Activated CD8-positive, alpha-beta T cell treated with anti-CD3 and anti-CD28 coated beads, Interleukin-2, amount 10 ng/mL, durations not matched to agents 7 days and 5 days (primary cell): ENCODE measurements around the gene CPNE5. TPM values are rescaled to one million over a fixed set of nuclear protein-coding genes. Genes with fewer than 3 reads are reported as not detected.
"Not testable (repeated sequence)": the region's sequence is repeated elsewhere in the genome, so short reads cannot be mapped to it uniquely, and the experiment has no call there.

ENCODE experiments used
- ATAC-seq: fragments of 150-1000 bp; cut with Tn5 transposase; one replicate; pipeline ENCODE4 v1.10.0; 2021; ENCODE audit warnings: moderate library complexity
- CTCF ChIA-PET: fragments of 350-600 bp; sonication (Branson Sonifier 250); formaldehyde crosslinking; loops from one replicate; lab custom pipeline; 2021; ENCODE audit warnings: antibody characterized with exemption; lab: Charles Lee
- POLR2A ChIA-PET: fragments of 350-600 bp; sonication (Branson Sonifier 250); formaldehyde crosslinking; loops from one replicate; lab custom pipeline; 2021; ENCODE audit warnings: antibody characterized with exemption; lab: Charles Lee
- DNase-seq: peaks from one replicate; pipeline ENCODE4 v3.0.0-alpha.2; 2020
- H3K27ac Mint-ChIP-seq: one replicate; pipeline ENCODE4 v1.8.0; 2021; ENCODE audit warnings: mild to moderate bottlenecking, mixed read lengths
- H3K27me3 Mint-ChIP-seq: one replicate; pipeline ENCODE4 v1.8.0; 2021; ENCODE audit warnings: low read depth, mixed read lengths
- H3K36me3 Mint-ChIP-seq: one replicate; pipeline ENCODE4 v1.8.0; 2021; ENCODE audit warnings: low read depth, mixed read lengths
- H3K4me1 Mint-ChIP-seq: one replicate; pipeline ENCODE4 v1.8.0; 2021; ENCODE audit warnings: low read depth, mixed read lengths
- H3K4me3 Mint-ChIP-seq: one replicate; pipeline ENCODE4 v1.8.0; 2021; ENCODE audit warnings: mild to moderate bottlenecking, mixed read lengths
- H3K9me3 Mint-ChIP-seq: one replicate; pipeline ENCODE4 v1.8.0; 2022; ENCODE audit warnings: mixed read lengths; ENCODE audit not compliant: insufficient read depth
- total RNA-seq, 2 experiments: library from RNA; stranded (reverse); gene quantifications; one replicate each; pipeline ENCODE4 v1.2.3, GENCODE V29; 2021

CPNE5 gene
- total RNA-seq, 2 experiments from 2014 or later = 1.4 to 1.7 TPM

DNA sequence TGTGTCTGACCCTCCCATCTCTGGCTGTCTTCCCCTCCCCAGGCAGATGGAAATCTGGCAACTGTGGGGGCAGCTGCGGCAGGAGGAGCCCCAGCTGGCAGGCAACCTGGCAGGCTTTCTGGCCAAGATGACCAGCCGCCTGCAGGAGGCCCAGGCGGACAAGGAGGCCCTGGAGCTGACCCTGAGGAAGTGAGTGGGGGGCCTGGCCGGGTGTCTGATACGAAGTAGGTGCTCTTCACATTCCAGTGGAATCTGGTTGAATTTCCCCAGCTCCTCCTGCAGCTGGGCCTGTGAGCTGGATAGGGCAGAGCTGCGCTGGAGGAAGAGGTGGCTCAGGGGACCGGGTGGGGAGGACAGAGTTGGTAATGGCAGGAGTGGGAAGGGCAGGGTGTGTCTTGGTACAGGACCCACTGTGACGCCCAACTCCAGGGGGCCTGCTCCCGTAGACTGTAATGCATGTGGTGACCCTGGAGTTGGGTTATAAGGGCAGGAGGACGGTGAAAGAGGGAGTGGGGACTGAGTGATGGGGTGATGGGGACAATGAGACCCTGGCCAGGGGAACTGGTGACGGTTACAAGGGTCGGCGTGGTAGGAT is 121.9 kb downstream of the CPNE5 start:
- Mint-ChIP-seq H3K9me3 (no peaks in the 10 kb centered on the region), H3K27me3 (peaks cover 6% of the 10 kb centered on the region), H3K4me1 (no peaks in the 10 kb centered on the region), H3K27ac (no peak overlapping the region), H3K4me3 (no peak overlapping the region), H3K36me3 (no peaks in the 10 kb centered on the region)
- ChIA-PET CTCF (interaction anchor here (0.8 kb wide), 1 partner anchor 103 kb away, joined by 3 read pairs; no protein-coding TSS in a partner anchor), POLR2A (interaction anchor here (1.5 kb wide), 1 partner anchor 16 kb away, joined by 3 read pairs; no protein-coding TSS in a partner anchor)
- ATAC-seq (no peak), DNase-seq (no peak)

DNA sequence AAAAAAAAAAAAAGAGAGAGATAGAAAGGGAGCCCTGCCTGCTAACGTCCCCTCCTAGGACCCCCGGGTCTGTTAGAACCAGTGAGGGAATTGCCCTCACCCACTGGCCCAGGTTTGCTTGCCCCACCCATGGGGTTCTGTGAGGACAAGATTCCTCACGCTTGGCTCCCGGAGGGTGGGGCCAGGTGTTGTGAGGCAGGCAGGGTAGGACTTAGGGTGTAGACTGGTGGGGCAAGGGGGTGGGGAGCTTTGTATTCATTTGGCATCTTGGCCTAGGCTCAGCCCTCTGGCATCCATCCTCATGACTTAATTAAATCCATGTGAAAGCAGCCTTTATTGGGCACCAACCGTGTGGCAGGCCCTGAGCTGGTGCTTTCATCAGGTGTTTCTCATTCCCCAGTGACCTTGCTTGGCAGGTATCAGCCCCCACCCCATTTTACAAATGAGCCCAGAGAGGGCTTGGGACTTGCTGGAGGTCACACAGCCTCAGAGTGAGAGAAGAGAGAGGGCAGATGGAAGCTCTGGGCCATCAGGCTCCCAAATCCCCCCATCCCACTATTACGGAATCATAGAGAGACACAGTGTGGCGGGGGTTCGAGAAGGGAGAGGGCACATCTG is 122.7 kb downstream of the CPNE5 start:
- no peaks in the 10 kb centered on the region for H3K36me3 Mint-ChIP-seq
- H3K9me3 Mint-ChIP-seq = no peaks in the 10 kb centered on the region
- H3K27me3 Mint-ChIP-seq = peaks cover 6% of the 10 kb centered on the region
- DNase-seq (no peak), ATAC-seq (no peak)
- no peak overlapping the region for H3K4me3 Mint-ChIP-seq
- ChIA-PET POLR2A (interaction anchor here (1.5 kb wide), 1 partner anchor 15 kb away, joined by 3 read pairs; no protein-coding TSS in a partner anchor), CTCF (no interaction called here)
- H3K4me1 Mint-ChIP-seq = no peaks in the 10 kb centered on the region
- no peak overlapping the region for H3K27ac Mint-ChIP-seq

GRCh38 chr6:36715469-36715868 is 123.8 kb downstream of the CPNE5 start:
- no peak overlapping the region for H3K27ac Mint-ChIP-seq
- no peaks in the 10 kb centered on the region for H3K36me3 Mint-ChIP-seq
- peaks cover 6% of the 10 kb centered on the region for H3K27me3 Mint-ChIP-seq
- H3K4me3 Mint-ChIP-seq = no peak overlapping the region
- no peaks in the 10 kb centered on the region for H3K9me3 Mint-ChIP-seq
- ChIA-PET POLR2A (no interaction called here), CTCF (interaction anchor here (1.1 kb wide), 1 partner anchor 9 kb away, joined by 3 read pairs; no protein-coding TSS in a partner anchor)
- DNase-seq (no peak), ATAC-seq (no peak)
- H3K4me1 Mint-ChIP-seq = no peaks in the 10 kb centered on the region

DNA sequence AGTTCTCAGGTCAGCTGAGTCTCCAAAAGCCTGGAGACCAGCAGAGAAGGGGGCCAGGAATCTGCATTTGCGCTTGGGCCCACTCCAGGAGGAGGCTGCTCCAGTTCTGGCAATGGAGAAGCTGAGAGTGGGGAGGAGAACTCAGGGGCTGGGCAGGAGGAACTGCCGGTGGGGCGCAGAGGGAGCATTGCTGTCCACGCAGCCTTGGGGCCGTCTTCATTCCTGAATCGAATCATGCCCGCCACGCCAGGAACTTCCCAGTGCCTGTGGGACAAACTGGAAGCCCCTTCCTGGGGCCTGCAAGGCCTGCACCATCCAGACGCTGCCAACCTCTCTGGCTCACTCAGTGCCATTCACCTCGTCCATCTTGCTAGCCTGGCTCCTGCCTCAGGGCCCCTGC is 124.7 kb downstream of the CPNE5 start:
- Mint-ChIP-seq H3K36me3 (no peaks in the 10 kb centered on the region), H3K27ac (no peak overlapping the region), H3K4me1 (no peaks in the 10 kb centered on the region), H3K27me3 (peaks cover 11% of the 10 kb centered on the region), H3K4me3 (no peak overlapping the region), H3K9me3 (no peaks in the 10 kb centered on the region)
- no peak for ATAC-seq
- ChIA-PET CTCF (interaction anchor here (1.1 kb wide), 1 partner anchor 10 kb away, joined by 3 read pairs; no protein-coding TSS in a partner anchor), POLR2A (no interaction called here)
- DNase-seq = no peak

GRCh38 chr6:36713846-36714245 is 125.4 kb downstream of the CPNE5 start:
- H3K4me3 Mint-ChIP-seq = no peak overlapping the region
- no peaks in the 10 kb centered on the region for H3K36me3 Mint-ChIP-seq
- no peaks in the 10 kb centered on the region for H3K4me1 Mint-ChIP-seq
- peaks cover 11% of the 10 kb centered on the region for H3K27me3 Mint-ChIP-seq
- H3K9me3 Mint-ChIP-seq = no peaks in the 10 kb centered on the region
- ATAC-seq (no peak), DNase-seq (no peak)
- no peak overlapping the region for H3K27ac Mint-ChIP-seq
- ChIA-PET CTCF (no interaction called here), POLR2A (no interaction called here)

GRCh38 chr6:36712816-36713215 is 126.4 kb downstream of the CPNE5 start:
- H3K4me1 Mint-ChIP-seq = no peaks in the 10 kb centered on the region
- ChIA-PET POLR2A (no interaction called here), CTCF (no interaction called here)
- H3K27me3 Mint-ChIP-seq = peaks cover 11% of the 10 kb centered on the region
- H3K36me3 Mint-ChIP-seq = no peaks in the 10 kb centered on the region
- no peaks in the 10 kb centered on the region for H3K9me3 Mint-ChIP-seq
- H3K27ac Mint-ChIP-seq = no peak overlapping the region
- DNase-seq (no peak), ATAC-seq (no peak)
- no peak overlapping the region for H3K4me3 Mint-ChIP-seq

DNA sequence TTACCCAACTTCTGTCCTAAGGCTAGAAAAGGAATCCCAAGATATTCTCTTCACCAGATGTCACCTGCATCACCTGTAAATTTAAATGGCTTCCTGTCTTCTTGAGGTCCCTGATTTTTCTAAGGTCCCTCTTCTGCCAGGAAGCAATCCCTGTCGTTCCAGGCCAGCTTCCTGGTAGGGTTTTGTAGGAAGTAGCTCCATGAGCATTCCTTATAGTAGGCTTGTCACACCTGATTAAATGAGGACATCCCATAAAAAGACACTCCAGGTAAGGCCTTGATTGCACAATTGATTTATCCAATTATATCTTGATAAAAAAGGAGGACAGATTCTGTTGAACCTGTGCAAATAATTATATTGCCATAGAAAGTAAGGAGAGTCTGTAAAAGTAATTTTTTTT is 132.9 kb downstream of the CPNE5 start:
- peaks cover 5% of the 10 kb centered on the region for H3K27me3 Mint-ChIP-seq
- CTCF ChIA-PET = interaction anchor here (0.6 to 1.3 kb wide), 4 partner anchors 26 to 271 kb away, joined by 3 read pairs; no protein-coding TSS in a partner anchor
- DNase-seq = no peak
- peaks cover 4% of the 10 kb centered on the region for H3K4me1 Mint-ChIP-seq
- POLR2A ChIA-PET = no interaction called here
- no peaks in the 10 kb centered on the region for H3K9me3 Mint-ChIP-seq
- H3K27ac Mint-ChIP-seq = no peak overlapping the region
- ATAC-seq = no peak
- no peak overlapping the region for H3K4me3 Mint-ChIP-seq
- H3K36me3 Mint-ChIP-seq = no peaks in the 10 kb centered on the region

GRCh38 chr6:36704961-36705577 is 134.2 kb downstream of the CPNE5 start:
- not testable (repeated sequence) for H3K36me3 Mint-ChIP-seq, H3K27ac Mint-ChIP-seq
- CTCF ChIA-PET = interaction anchor here (1.2 to 1.6 kb wide), 3 partner anchors 10 to 89 kb away, joined by 3 read pairs; no protein-coding TSS in a partner anchor

DNA sequence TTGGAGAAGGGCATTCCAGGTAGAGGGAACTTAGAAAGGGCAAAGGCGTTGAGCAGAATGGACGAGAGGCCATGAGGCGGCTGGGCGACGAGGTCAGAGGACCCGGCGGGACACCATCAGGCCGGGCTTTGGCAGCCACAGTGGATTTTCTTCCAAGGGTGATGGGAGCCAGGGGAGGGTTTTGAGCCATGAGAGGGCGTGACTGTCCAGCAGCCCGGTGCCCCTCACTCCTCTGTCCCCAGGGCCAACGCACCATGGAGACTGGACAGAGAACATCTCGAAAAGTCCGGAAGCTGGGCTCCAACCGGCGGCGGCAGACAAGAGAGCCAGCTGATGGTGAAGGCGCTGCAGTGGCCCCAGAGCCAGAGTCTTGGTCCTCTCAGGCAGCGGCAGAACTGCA is 135.3 kb downstream of the CPNE5 start:
- DNase-seq = no peak
- ATAC-seq = no peak
- Mint-ChIP-seq H3K27ac (no peak overlapping the region), H3K27me3 (no peaks in the 10 kb centered on the region), H3K36me3 (no peaks in the 10 kb centered on the region), H3K9me3 (no peaks in the 10 kb centered on the region), H3K4me1 (peaks cover 9% of the 10 kb centered on the region), H3K4me3 (no peak overlapping the region)
- CTCF ChIA-PET = interaction anchor here (0.9 kb wide), 1 partner anchor 55 kb away, joined by 3 read pairs; no protein-coding TSS in a partner anchor
- POLR2A ChIA-PET = no interaction called here

More at GRCh38 chr6:36704961-36705577, 134.2 kb downstream of the CPNE5 start:
- H3K9me3 Mint-ChIP-seq, H3K27me3 Mint-ChIP-seq, H3K4me1 Mint-ChIP-seq, ATAC-seq, H3K4me3 Mint-ChIP-seq, DNase-seq: not testable (repeated sequence)
- POLR2A ChIA-PET = interaction anchor here (0.6 kb wide), 1 partner anchor 274 kb away, joined by 3 read pairs; no protein-coding TSS in a partner anchor

- no peaks in the 10 kb centered on the region for H3K27me3 Mint-ChIP-seq
- ChIA-PET POLR2A (no interaction called here), CTCF (interaction anchor here (1.1 kb wide), 1 partner anchor 87 kb away, joined by 3 read pairs; no protein-coding TSS in a partner anchor)
- H3K4me3 Mint-ChIP-seq = no peak overlapping the region
- H3K27ac Mint-ChIP-seq = no peak overlapping the region
- DNase-seq (no peak), ATAC-seq (no peak)
- no peaks in the 10 kb centered on the region for H3K9me3 Mint-ChIP-seq
- H3K36me3 Mint-ChIP-seq = no peaks in the 10 kb centered on the region
- H3K4me1 Mint-ChIP-seq = peaks cover 9% of the 10 kb centered on the region
Observed at GRCh38 chr6:36703081-36703606, 136.1 kb downstream of the CPNE5 start.

- Mint-ChIP-seq H3K36me3 (no peaks in the 10 kb centered on the region), H3K4me3 (no peak overlapping the region), H3K27me3 (no peaks in the 10 kb centered on the region), H3K4me1 (peaks cover 9% of the 10 kb centered on the region), H3K27ac (no peak overlapping the region), H3K9me3 (no peaks in the 10 kb centered on the region)
- POLR2A ChIA-PET = no interaction called here
- CTCF ChIA-PET = interaction anchor here (0.6 to 1.1 kb wide), 2 partner anchors 57 to 86 kb away, joined by 3 read pairs; no protein-coding TSS in a partner anchor
- no peak for ATAC-seq
- DNase-seq = no peak
Observed at GRCh38 chr6:36702656-36703055, 136.6 kb downstream of the CPNE5 start.
